ENCODE results near the gene SEC14L3.

Gene SEC14L3

GRCh38 chr22:30497466-30498150 is 25.8 kb upstream of the SEC14L3 start:
- Histone ChIP-seq H3K4me3 (ENCODE audit: insufficient read length, low read depth) (no peak overlapping the region), H3K9me3 (ENCODE audit: insufficient read depth, low read length) (no peaks in the 10 kb centered on the region), H3K9ac (ENCODE audit: insufficient read length, low read depth) (no peak overlapping the region), H3K27me3 (ENCODE audit: insufficient read depth, insufficient read length) (no peaks in the 10 kb centered on the region), H3K4me1 (ENCODE audit: insufficient read depth, insufficient read length) (peaks cover 7% of the 10 kb centered on the region), H3K36me3 (ENCODE audit: insufficient read depth, insufficient read length, low read length) (no peaks in the 10 kb centered on the region)
- DNase-seq (ENCODE audit: low read depth, low spot score): no peak
- TF ChIP-seq ZNF274 (IDR thresholded peaks at IDR 0.05; ENCODE audit: low read depth, low read length) (no peak), YY1 (IDR thresholded peaks at IDR 0.05; ENCODE audit: insufficient read depth, insufficient read length) (no peak), SUZ12 (IDR thresholded peaks at IDR 0.05; ENCODE audit: extremely low read depth, insufficient read depth, insufficient read length) (no peak)

DNA sequence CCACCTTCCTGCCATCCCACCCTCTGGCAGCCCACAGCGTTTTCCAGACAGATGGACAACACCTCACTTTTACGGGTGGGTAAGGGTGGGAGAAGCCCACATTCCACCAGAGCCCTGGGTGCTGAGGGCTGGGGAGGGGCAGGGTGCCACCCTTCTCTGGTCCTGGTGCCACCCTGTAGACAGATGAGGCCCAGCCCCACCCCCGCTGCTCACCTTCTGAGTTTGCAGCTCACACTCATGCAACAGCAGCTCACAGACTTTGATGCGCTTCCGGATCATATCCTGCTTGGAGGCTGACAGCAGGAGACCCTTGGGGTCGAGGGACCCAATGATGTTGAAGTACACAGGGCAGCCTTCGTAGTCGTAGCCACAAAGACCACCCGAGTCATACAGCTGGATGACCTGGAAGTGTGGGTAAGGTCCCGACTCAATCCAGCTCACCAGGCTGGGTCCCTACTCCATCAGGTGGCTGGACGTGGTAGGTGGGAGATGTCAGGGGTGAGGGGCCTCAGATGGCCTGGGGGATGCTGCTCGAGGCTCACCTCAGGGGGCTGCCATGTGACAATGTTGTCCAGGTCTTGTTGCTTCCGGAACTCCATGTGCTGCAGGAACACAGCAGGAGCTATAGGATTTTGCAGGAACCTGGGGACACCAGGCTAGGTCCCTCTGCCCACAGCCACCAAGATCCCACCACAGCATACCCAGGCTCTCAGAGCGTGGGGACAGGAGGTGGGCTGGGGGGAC is 23.4 kb upstream of the SEC14L3 start:
- Histone ChIP-seq H3K4me3 (ENCODE audit: insufficient read length, low read depth) (no peak overlapping the region), H3K27me3 (ENCODE audit: insufficient read depth, insufficient read length) (no peaks in the 10 kb centered on the region), H3K9me3 (ENCODE audit: insufficient read depth, low read length) (no peaks in the 10 kb centered on the region), H3K36me3 (ENCODE audit: insufficient read depth, insufficient read length, low read length) (no peaks in the 10 kb centered on the region), H3K4me1 (ENCODE audit: insufficient read depth, insufficient read length) (peaks cover 7% of the 10 kb centered on the region), H3K9ac (ENCODE audit: insufficient read length, low read depth) (no peak overlapping the region)
- no peak for TF ChIP-seq SUZ12 (IDR thresholded peaks at IDR 0.05; ENCODE audit: extremely low read depth, insufficient read depth, insufficient read length)
- no peak for TF ChIP-seq ZNF274 (IDR thresholded peaks at IDR 0.05; ENCODE audit: low read depth, low read length)
- no peak for DNase-seq (ENCODE audit: low read depth, low spot score)

GRCh38 chr22:30492144-30492543 is 20.3 kb upstream of the SEC14L3 start:
- Histone ChIP-seq H3K27me3 (ENCODE audit: insufficient read depth, insufficient read length) (no peaks in the 10 kb centered on the region), H3K9ac (ENCODE audit: insufficient read length, low read depth) (no peak overlapping the region), H3K9me3 (ENCODE audit: insufficient read depth, low read length) (no peaks in the 10 kb centered on the region), H3K4me3 (ENCODE audit: insufficient read length, low read depth) (no peak overlapping the region), H3K36me3 (ENCODE audit: insufficient read depth, insufficient read length, low read length) (no peaks in the 10 kb centered on the region), H3K4me1 (ENCODE audit: insufficient read depth, insufficient read length) (peaks cover 10% of the 10 kb centered on the region)
- TF ChIP-seq ZNF274 (IDR thresholded peaks at IDR 0.05; ENCODE audit: low read depth, low read length) (no peak), YY1 (IDR thresholded peaks at IDR 0.05; ENCODE audit: insufficient read depth, insufficient read length) (no peak), SUZ12 (IDR thresholded peaks at IDR 0.05; ENCODE audit: extremely low read depth, insufficient read depth, insufficient read length) (no peak)
- DNase-seq (ENCODE audit: low read depth, low spot score): no peak

DNA sequence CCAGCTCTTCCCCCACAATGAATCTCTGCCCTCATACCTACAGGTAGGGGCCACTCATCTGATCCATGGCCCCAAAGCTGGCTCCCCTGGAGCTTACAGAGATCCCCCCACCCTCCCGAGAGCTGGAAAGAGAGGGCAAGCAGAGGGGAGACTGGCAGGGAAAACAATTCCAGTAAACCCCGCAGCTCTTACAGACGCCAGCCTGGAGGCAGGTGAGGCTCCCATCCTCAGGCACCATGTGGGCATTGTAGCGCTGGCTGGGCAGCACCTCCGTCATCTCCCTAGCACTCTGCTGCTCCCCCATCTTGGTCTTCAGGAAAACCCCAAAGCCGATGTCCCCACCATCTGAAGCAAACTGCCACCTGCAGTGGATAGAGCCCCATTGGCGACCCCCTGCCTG is 19.6 kb upstream of the SEC14L3 start:
- H3K4me1 ChIP-seq (ENCODE audit: insufficient read depth, insufficient read length): peaks cover 10% of the 10 kb centered on the region
- no peak overlapping the region for H3K4me3 ChIP-seq (ENCODE audit: insufficient read length, low read depth)
- H3K36me3 ChIP-seq (ENCODE audit: insufficient read depth, insufficient read length, low read length): no peaks in the 10 kb centered on the region
- H3K9me3 ChIP-seq (ENCODE audit: insufficient read depth, low read length): no peaks in the 10 kb centered on the region
- TF ChIP-seq YY1 (IDR thresholded peaks at IDR 0.05; ENCODE audit: insufficient read depth, insufficient read length) (no peak), ZNF274 (IDR thresholded peaks at IDR 0.05; ENCODE audit: low read depth, low read length) (no peak), SUZ12 (IDR thresholded peaks at IDR 0.05; ENCODE audit: extremely low read depth, insufficient read depth, insufficient read length) (no peak)
- no peak overlapping the region for H3K9ac ChIP-seq (ENCODE audit: insufficient read length, low read depth)
- DNase-seq (ENCODE audit: low read depth, low spot score): no peak
- no peaks in the 10 kb centered on the region for H3K27me3 ChIP-seq (ENCODE audit: insufficient read depth, insufficient read length)

DNA sequence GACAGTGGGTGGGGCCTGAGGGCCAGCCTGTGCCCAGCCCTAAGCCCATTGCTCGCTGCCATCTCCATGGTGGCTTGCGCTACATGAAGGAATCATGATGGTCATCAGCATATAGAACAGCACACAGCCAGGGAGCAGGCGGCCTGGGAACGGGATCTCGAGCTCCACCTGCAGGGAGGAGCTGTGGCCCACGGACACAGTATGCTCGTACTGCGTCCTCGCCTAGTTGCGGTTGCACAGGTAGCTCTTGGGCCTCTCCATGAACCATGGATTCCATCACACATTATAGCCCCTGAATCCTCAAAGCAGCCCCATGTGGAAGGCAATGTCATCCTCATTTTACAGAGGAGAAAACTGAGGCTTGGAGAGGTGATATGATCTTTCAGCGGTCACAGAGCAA is 18.6 kb upstream of the SEC14L3 start:
- Histone ChIP-seq H3K9me3 (ENCODE audit: insufficient read depth, low read length) (no peaks in the 10 kb centered on the region), H3K4me1 (ENCODE audit: insufficient read depth, insufficient read length) (peaks cover 5% of the 10 kb centered on the region), H3K36me3 (ENCODE audit: insufficient read depth, insufficient read length, low read length) (no peaks in the 10 kb centered on the region), H3K9ac (ENCODE audit: insufficient read length, low read depth) (no peak overlapping the region), H3K4me3 (ENCODE audit: insufficient read length, low read depth) (no peak overlapping the region), H3K27me3 (ENCODE audit: insufficient read depth, insufficient read length) (no peaks in the 10 kb centered on the region)
- TF ChIP-seq YY1 (IDR thresholded peaks at IDR 0.05; ENCODE audit: insufficient read depth, insufficient read length) (no peak), ZNF274 (IDR thresholded peaks at IDR 0.05; ENCODE audit: low read depth, low read length) (no peak), SUZ12 (IDR thresholded peaks at IDR 0.05; ENCODE audit: extremely low read depth, insufficient read depth, insufficient read length) (no peak)
- DNase-seq (ENCODE audit: low read depth, low spot score): no peak

GRCh38 chr22:30488121-30488520 is 16.3 kb upstream of the SEC14L3 start:
- no peak for TF ChIP-seq YY1 (IDR thresholded peaks at IDR 0.05; ENCODE audit: insufficient read depth, insufficient read length)
- no peak for TF ChIP-seq SUZ12 (IDR thresholded peaks at IDR 0.05; ENCODE audit: extremely low read depth, insufficient read depth, insufficient read length)
- TF ChIP-seq ZNF274 (IDR thresholded peaks at IDR 0.05; ENCODE audit: low read depth, low read length): no peak
- no peaks in the 10 kb centered on the region for H3K36me3 ChIP-seq (ENCODE audit: insufficient read depth, insufficient read length, low read length)
- DNase-seq (ENCODE audit: low read depth, low spot score): no peak
- peaks cover 3% of the 10 kb centered on the region for H3K4me1 ChIP-seq (ENCODE audit: insufficient read depth, insufficient read length)
- H3K4me3 ChIP-seq (ENCODE audit: insufficient read length, low read depth): no peak overlapping the region
- no peaks in the 10 kb centered on the region for H3K9me3 ChIP-seq (ENCODE audit: insufficient read depth, low read length)
- H3K27me3 ChIP-seq (ENCODE audit: insufficient read depth, insufficient read length): no peaks in the 10 kb centered on the region
- H3K9ac ChIP-seq (ENCODE audit: insufficient read length, low read depth): no peak overlapping the region

DNA sequence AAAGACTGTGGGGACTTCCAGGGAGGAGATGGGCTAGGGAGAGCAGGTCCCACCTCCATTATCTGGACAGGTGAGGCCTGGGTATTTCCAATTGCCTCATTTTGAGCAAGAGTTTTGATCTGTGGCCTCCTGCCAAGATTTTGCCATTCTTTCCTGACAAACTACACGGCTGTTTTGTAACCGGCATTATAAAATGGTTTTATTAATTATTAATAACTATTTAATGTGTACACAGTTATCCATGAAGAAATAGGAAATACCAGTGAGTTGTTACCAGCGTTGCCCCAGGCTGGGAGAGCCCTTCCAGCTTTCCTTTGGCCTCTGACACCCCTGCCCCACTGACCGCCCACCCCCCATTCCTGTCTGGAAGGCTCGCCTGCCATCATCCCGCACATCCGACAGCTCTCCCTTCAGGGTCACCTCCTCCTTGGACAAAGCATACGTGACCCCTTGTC is 14.9 kb upstream of the SEC14L3 start:
- no peak overlapping the region for H3K4me3 ChIP-seq (ENCODE audit: insufficient read length, low read depth)
- TF ChIP-seq ZNF274 (IDR thresholded peaks at IDR 0.05; ENCODE audit: low read depth, low read length) (no peak), SUZ12 (IDR thresholded peaks at IDR 0.05; ENCODE audit: extremely low read depth, insufficient read depth, insufficient read length) (no peak)
- no peak overlapping the region for H3K9ac ChIP-seq (ENCODE audit: insufficient read length, low read depth)
- no peak for DNase-seq (ENCODE audit: low read depth, low spot score)
- no peaks in the 10 kb centered on the region for H3K9me3 ChIP-seq (ENCODE audit: insufficient read depth, low read length)
- no peaks in the 10 kb centered on the region for H3K36me3 ChIP-seq (ENCODE audit: insufficient read depth, insufficient read length, low read length)
- H3K27me3 ChIP-seq (ENCODE audit: insufficient read depth, insufficient read length): no peaks in the 10 kb centered on the region
- peaks cover 3% of the 10 kb centered on the region for H3K4me1 ChIP-seq (ENCODE audit: insufficient read depth, insufficient read length)
